ENCODE data around the gene BMP8B. TPM values are rescaled to one million over a fixed set of nuclear protein-coding genes. Genes with fewer than 3 reads are reported as not detected.

BMP8B gene
- total and polyA plus RNA-seq, 8 donors, result 1.4 to 6.4 (median 3.5) TPM

DNA sequence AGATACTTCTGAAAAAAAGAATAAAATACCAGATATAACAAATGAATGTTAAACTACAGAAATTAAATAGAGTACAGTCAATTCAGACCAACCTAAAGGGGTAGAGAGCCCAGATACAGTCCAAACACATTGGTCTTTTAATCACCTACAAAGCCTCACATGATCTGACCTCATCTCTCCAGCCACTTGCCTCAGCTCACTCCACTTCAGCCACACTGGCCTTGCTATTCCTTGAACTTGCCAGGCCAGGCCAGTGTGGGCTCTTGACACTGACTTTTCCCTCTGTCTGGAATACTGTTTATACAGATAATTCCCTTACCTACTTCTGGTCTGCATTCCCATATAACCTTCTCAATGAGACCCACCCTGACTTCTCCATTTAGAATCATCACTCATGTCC lies 67.0 kb downstream of the BMP8B start:
- no peak for ATAC-seq
- Histone ChIP-seq H3K4me3 (no peak overlapping the region), H3K27me3 (no peaks in the 10 kb centered on the region), H3K36me3 (no peaks in the 10 kb centered on the region), H3K9me3 (no peaks in the 10 kb centered on the region), H3K4me1 (peaks cover 0 to 4% (median 0%) of the 10 kb centered on the region in 3 donors), H3K27ac (no peak overlapping the region)
- intact Hi-C loops (cut with DNase I), result loop anchor here in 1 of 3 donors (5.0 kb wide), 1 partner anchor 114 kb away; no protein-coding TSS in a partner anchor
- no peak for DNase-seq
- TF ChIP-seq, protein P1, sequence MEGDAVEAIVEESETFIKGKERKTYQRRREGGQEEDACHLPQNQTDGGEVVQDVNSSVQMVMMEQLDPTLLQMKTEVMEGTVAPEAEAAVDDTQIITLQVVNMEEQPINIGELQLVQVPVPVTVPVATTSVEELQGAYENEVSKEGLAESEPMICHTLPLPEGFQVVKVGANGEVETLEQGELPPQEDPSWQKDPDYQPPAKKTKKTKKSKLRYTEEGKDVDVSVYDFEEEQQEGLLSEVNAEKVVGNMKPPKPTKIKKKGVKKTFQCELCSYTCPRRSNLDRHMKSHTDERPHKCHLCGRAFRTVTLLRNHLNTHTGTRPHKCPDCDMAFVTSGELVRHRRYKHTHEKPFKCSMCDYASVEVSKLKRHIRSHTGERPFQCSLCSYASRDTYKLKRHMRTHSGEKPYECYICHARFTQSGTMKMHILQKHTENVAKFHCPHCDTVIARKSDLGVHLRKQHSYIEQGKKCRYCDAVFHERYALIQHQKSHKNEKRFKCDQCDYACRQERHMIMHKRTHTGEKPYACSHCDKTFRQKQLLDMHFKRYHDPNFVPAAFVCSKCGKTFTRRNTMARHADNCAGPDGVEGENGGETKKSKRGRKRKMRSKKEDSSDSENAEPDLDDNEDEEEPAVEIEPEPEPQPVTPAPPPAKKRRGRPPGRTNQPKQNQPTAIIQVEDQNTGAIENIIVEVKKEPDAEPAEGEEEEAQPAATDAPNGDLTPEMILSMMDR (IDR thresholded peaks at IDR 0.05), result no peak
- no peak for FAIRE-seq

DNA sequence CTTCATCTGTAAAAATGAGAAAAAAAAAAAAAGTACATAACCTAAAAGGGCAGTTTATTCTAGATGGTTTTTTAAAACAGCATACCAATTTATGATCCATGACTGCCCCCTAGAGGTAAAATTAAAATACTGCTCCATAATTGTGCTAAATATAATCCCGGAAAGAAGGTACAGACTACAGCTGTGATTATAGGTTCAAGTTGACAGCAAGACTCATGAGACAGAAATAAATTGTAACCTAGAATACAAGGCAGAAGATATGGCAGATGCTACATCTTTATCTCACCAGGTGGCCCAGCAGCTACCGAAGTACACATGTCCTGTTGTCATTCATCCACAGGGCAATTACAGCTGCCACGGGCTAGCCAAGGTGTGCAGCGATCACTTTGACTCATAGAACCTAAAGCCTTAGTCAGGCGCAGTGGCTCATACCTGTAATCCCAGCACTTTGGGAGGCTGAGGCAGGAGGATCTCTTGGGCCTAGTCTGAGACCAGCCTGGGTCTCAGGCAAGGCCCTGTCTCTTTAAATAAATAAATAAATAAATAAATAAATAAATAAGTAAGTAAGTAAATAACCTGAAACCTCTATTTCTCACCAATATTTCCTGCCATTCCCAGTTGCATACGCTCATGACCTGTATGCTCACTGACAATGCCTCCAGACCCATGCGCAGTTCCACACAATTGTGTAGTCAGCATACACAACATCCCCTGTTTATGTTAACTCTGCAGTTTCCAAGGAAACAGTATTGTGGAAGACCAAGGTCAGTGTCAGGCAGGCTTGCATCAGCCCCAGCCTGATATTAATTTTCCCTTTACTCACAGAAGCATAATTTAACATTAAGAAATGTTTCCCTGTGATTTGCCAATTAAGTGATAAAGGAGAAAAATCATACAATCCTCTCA lies 68.3 kb downstream of the BMP8B start:
- H3K36me3 ChIP-seq, result no peaks in the 10 kb centered on the region
- 35 to 39% methylated on average over 7 of the region's 7 CpGs for WGBS, 2 donors
- peaks cover 0 to 4% (median 0%) of the 10 kb centered on the region in 3 donors for H3K4me1 ChIP-seq
- peak; percentile 91 to 99 (median 94) for ATAC-seq
- H3K27ac ChIP-seq, result no peak overlapping the region
- peak; percentile 97 for FAIRE-seq
- peak in 1 of 6 donors; percentile 52 for DNase-seq
- intact Hi-C loops (cut with DNase I), result loop anchor here in 1 of 3 donors (5.0 kb wide), 1 partner anchor 113 kb away; no protein-coding TSS in a partner anchor
- H3K4me3 ChIP-seq, result no peak overlapping the region
- H3K9me3 ChIP-seq, result no peaks in the 10 kb centered on the region
- no peaks in the 10 kb centered on the region for H3K27me3 ChIP-seq
- TF ChIP-seq, protein P1 (IDR thresholded peaks at IDR 0.05), result peak; percentile 35 to 69 (median 65)

DNA sequence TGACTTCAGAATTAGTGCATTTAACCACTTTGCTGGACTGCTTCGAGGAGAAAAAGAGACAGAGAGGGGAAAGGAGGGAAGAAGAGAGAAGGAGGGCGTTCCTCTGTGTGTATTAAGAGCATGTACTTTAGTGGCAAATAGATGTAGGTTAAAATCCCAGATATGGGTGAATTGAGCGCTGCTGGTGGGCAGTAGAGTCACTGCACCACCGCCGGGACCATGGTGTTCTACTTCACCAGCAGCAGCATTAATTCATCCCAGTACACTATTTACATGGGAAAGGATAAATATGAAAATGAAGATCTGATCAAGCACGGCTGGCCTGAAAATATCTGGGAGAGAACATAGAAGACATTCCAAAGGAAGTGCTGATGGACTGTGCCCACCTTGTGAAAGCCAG lies 70.9 kb downstream of the BMP8B start:
- no peaks in the 10 kb centered on the region for H3K9me3 ChIP-seq
- H3K4me3 ChIP-seq, result no peak overlapping the region
- no peak overlapping the region for H3K27ac ChIP-seq
- no peak for FAIRE-seq
- ATAC-seq, result no peak
- peaks cover 0 to 4% (median 0%) of the 10 kb centered on the region in 3 donors for H3K4me1 ChIP-seq
- WGBS, 2 donors, result 58 to 69% methylated on average over 6 of the region's 6 CpGs
- no peaks in the 10 kb centered on the region for H3K27me3 ChIP-seq
- DNase-seq, result no peak
- intact Hi-C loops (cut with DNase I), result loop anchor here in 1 of 3 donors (10.0 kb wide), 1 partner anchor 113 kb away; no protein-coding TSS in a partner anchor
- no peaks in the 10 kb centered on the region for H3K36me3 ChIP-seq
- TF ChIP-seq, protein P1 (IDR thresholded peaks at IDR 0.05), result no peak

DNA sequence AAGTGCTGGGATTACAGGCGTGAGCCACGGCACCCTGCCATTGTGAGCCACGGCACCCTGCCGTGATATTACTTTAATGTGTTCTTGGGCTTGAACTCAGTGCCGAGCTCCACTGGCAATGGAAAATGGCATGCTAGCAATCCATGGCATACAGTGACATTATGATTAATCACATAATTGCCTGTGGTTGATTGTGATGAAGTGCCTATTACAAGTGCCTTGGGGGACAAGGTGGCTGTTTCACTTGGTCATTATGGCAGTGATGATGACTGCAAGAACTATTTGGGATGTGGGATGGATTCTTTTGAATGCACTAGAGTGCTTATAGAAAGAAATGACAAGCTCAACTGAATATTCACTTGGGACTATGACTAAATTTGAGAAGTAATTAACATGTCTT lies 75.1 kb downstream of the BMP8B start:
- intact Hi-C loops (cut with DNase I), result loop anchor here in 1 of 3 donors (10.0 kb wide), 1 partner anchor 109 kb away; no protein-coding TSS in a partner anchor
- H3K36me3 ChIP-seq, result no peaks in the 10 kb centered on the region
- TF ChIP-seq, protein P1 (IDR thresholded peaks at IDR 0.05), result no peak
- H3K4me1 ChIP-seq, result no peaks in the 10 kb centered on the region
- DNase-seq (no peak), FAIRE-seq (no peak), ATAC-seq (no peak)
- H3K9me3 ChIP-seq, result no peaks in the 10 kb centered on the region
- H3K27me3 ChIP-seq, result no peaks in the 10 kb centered on the region
- 91 to 94% methylated on average over 5 of the region's 5 CpGs for WGBS, 2 donors
- H3K27ac ChIP-seq, result no peak overlapping the region
- H3K4me3 ChIP-seq, result no peak overlapping the region

DNA sequence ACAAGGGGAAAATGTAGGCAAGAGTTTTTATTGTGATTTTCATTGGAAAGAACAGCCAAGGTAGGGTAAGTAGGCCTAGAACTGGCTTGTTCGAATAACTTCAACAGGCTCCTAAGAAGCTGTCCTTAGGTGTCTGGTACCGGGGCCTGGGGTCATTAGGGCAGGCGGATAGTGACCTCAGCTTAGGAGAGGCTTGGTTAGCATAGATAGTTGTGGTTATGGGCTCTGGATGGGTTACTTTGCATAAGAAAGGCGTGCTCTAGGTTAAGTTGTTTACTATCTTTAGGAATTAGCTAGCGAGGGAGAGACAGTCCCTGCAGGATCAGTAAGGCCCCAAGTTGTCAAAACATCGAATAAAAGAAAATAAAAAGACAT lies 76.7 kb downstream of the BMP8B start:
- no peaks in the 10 kb centered on the region for H3K4me1 ChIP-seq
- H3K27me3 ChIP-seq, result no peaks in the 10 kb centered on the region
- FAIRE-seq, result no peak
- H3K36me3 ChIP-seq, result no peaks in the 10 kb centered on the region
- no peaks in the 10 kb centered on the region for H3K9me3 ChIP-seq
- intact Hi-C loops (cut with DNase I), result loop anchor here in 1 of 3 donors (10.0 kb wide), 1 partner anchor 107 kb away; no protein-coding TSS in a partner anchor
- no peak overlapping the region for H3K4me3 ChIP-seq
- H3K27ac ChIP-seq, result no peak overlapping the region
- TF ChIP-seq, protein P1 (IDR thresholded peaks at IDR 0.05), result no peak
- 84 to 85% methylated on average over 6 of the region's 6 CpGs for WGBS, 2 donors
- no peak for DNase-seq
- no peak for ATAC-seq

Data from pancreas (tissue), 10 donors.